DND-41 (cell line): ENCODE results near the gene BCL2L13.

Experiments used
- ATAC-seq: fragments of 200-7000 bp; cut with Tn5 transposase; 3 replicates; pipeline ENCODE4 v1.9.1; 2021; ENCODE audit warnings: low read depth; ENCODE audit not compliant: insufficient read depth
- DNase-seq: peaks from one replicate; pipeline ENCODE4 v3.0.0-alpha.2; 2020
- H2AFZ ChIP-seq: 2 replicates; pipeline ENCODE4 v1.6.0; 2012; ENCODE audit warnings: low read depth, low read length
- H3K27ac ChIP-seq: 2 replicates; pipeline ENCODE4 v1.5.1; 2012; ENCODE audit warnings: low read length, inconsistent platforms
- H3K27me3 ChIP-seq: fragments of 200-600 bp; sonication (generic); 2 replicates; pipeline ENCODE4 v1.6.0; 2012; ENCODE audit warnings: low read length, mild to moderate bottlenecking, inconsistent platforms; ENCODE audit not compliant: insufficient read depth, poor library complexity
- H3K36me3 ChIP-seq: 2 replicates; pipeline ENCODE4 v1.5.1; 2012; ENCODE audit warnings: low read length, inconsistent platforms; ENCODE audit not compliant: insufficient read depth
- H3K4me1 ChIP-seq: 2 replicates; pipeline ENCODE4 v1.5.1; 2012; ENCODE audit warnings: mild to moderate bottlenecking, low read length; ENCODE audit not compliant: insufficient read depth
- H3K4me2 ChIP-seq: 2 replicates; pipeline ENCODE4 v1.6.0; 2012; ENCODE audit warnings: mild to moderate bottlenecking, moderate library complexity, low read length, inconsistent platforms; ENCODE audit not compliant: insufficient read depth
- H3K4me3 ChIP-seq, 2 experiments: fragments of 200-600 bp in 1 of 2; shearing (Covaris generic) in 1 of 2; 2 replicates each; pipeline ENCODE4 v1.5.1; 2012 to 2016; ENCODE audit warnings: inconsistent platforms in 2 of 2, low read length in 2 of 2, mild to moderate bottlenecking in 2 of 2, low read depth in 1 of 2, moderate library complexity in 1 of 2
- H3K79me2 ChIP-seq: 2 replicates; pipeline ENCODE4 v1.6.0; 2012; ENCODE audit warnings: low read length, inconsistent platforms; ENCODE audit not compliant: insufficient read depth
- H3K9ac ChIP-seq: 2 replicates; pipeline ENCODE4 v1.6.0; 2012; ENCODE audit warnings: low read depth, mild to moderate bottlenecking, inconsistent platforms, low read length, moderate library complexity
- H3K9me3 ChIP-seq: 2 replicates; pipeline ENCODE4 v1.5.1; 2012; ENCODE audit warnings: low read length, moderate library complexity, mild to moderate bottlenecking, inconsistent platforms; ENCODE audit not compliant: insufficient read depth, severe bottlenecking
- H4K20me1 ChIP-seq: 2 replicates; pipeline ENCODE4 v1.6.0; 2012; ENCODE audit warnings: low read length; ENCODE audit not compliant: insufficient read depth
- CTCF ChIP-seq: IDR thresholded peaks from 2 replicates; pipeline ENCODE4 v1.5.1; 2012; ENCODE audit warnings: borderline replicate concordance, low read length, moderate library complexity, mild to moderate bottlenecking; ENCODE audit not compliant: poor library complexity, severe bottlenecking; ENCODE audit errors: extremely low read depth
- EZH2 ChIP-seq: IDR thresholded peaks from 3 replicates; pipeline ENCODE4 v1.6.1; 2012; ENCODE audit warnings: borderline replicate concordance, low read depth, mild to moderate bottlenecking, moderate library complexity, low read length, inconsistent platforms; ENCODE audit not compliant: severe bottlenecking

The BCL2L13 gene

GRCh38 chr22:17774926-17775685 is 136.5 kb downstream of the BCL2L13 start:
- no peak for DNase-seq
- peak overlapping the region; percentile 62 for H3K27ac ChIP-seq
- peak overlapping the region; percentile 88 for H3K9ac ChIP-seq
- peaks cover 73% of the 10 kb centered on the region for H3K79me2 ChIP-seq
- peak overlapping the region in 1 of 2 experiments; percentile 88; a peak in 2 of 4 replicates for H3K4me3 ChIP-seq
- peaks cover 1% of the 10 kb centered on the region for H3K9me3 ChIP-seq
- H3K4me1 ChIP-seq = peaks cover 75% of the 10 kb centered on the region
- ATAC-seq = no peak
- H3K4me2 ChIP-seq = peak overlapping the region; percentile 97
- H4K20me1 ChIP-seq = peaks cover 34% of the 10 kb centered on the region
- H3K27me3 ChIP-seq = no peaks in the 10 kb centered on the region
- peaks cover 23% of the 10 kb centered on the region for H3K36me3 ChIP-seq
- TF ChIP-seq EZH2 = no peak
- TF ChIP-seq CTCF = no peak
- peak overlapping the region; percentile 68 for H2AFZ ChIP-seq

- Histone ChIP-seq H3K27me3 (no peaks in the 10 kb centered on the region), H3K36me3 (peaks cover 18% of the 10 kb centered on the region), H2AFZ (no peak overlapping the region), H3K9me3 (peaks cover 2% of the 10 kb centered on the region), H3K4me1 (peaks cover 84% of the 10 kb centered on the region), H3K4me2 (no peak overlapping the region; the same call in 1 of the 2 replicates), H3K9ac (peak overlapping the region; percentile 75; the same call in 1 of the 2 replicates), H3K4me3 (no peak overlapping the region), H3K27ac (peak overlapping the region; percentile 96), H3K79me2 (peaks cover 65% of the 10 kb centered on the region), H4K20me1 (peaks cover 27% of the 10 kb centered on the region)
- DNase-seq (no peak), ATAC-seq (no peak)
- TF ChIP-seq EZH2 = no peak
- TF ChIP-seq CTCF = no peak
These were observed 137.4 kb downstream of the BCL2L13 start for GRCh38 chr22:17775781-17776465.

GRCh38 chr22:17777005-17777716 is 138.6 kb downstream of the BCL2L13 start:
- Histone ChIP-seq H2AFZ (peak overlapping the region; percentile 84), H3K27ac (peak overlapping the region; percentile 96), H4K20me1 (peaks cover 27% of the 10 kb centered on the region), H3K79me2 (peaks cover 52% of the 10 kb centered on the region), H3K27me3 (no peaks in the 10 kb centered on the region), H3K4me3 (peak overlapping the region; percentile 45 to 67), H3K4me1 (peaks cover 87% of the 10 kb centered on the region), H3K4me2 (peak overlapping the region; percentile 69), H3K9ac (peak overlapping the region; percentile 75), H3K36me3 (peaks cover 11% of the 10 kb centered on the region; the same call in 1 of the 2 replicates), H3K9me3 (peaks cover 2% of the 10 kb centered on the region)
- ATAC-seq = peak; percentile 37
- no peak for TF ChIP-seq CTCF
- peak; percentile 82 for DNase-seq
